ENCODE results near the gene KCNK7. TPM values are rescaled to one million over a fixed set of nuclear protein-coding genes. Genes with fewer than 3 reads are reported as not detected.

Gene KCNK7
- total RNA-seq, 1 donor from 2014 or later: 12.0 TPM

GRCh38 chr11:65586676-65587075 lies 8.9 kb downstream of the KCNK7 start:
- Histone ChIP-seq H3K9me3 (no peaks in the 10 kb centered on the region), H3K27ac (no peak overlapping the region), H3K27me3 (no peaks in the 10 kb centered on the region), H3K36me3 (peaks cover 0 to 24% of the 10 kb centered on the region in 2 donors), H3K4me3 (no peak overlapping the region), H3K4me1 (peaks cover 11% of the 10 kb centered on the region)
- intact Hi-C loops (cut with DNase I): no loop called here
- TF ChIP-seq POLR2AphosphoS5 (IDR thresholded peaks at IDR 0.05; ENCODE audit: insufficient read depth in 1 of 2, low read depth in 1 of 2): no peak
- TF ChIP-seq, protein P1, sequence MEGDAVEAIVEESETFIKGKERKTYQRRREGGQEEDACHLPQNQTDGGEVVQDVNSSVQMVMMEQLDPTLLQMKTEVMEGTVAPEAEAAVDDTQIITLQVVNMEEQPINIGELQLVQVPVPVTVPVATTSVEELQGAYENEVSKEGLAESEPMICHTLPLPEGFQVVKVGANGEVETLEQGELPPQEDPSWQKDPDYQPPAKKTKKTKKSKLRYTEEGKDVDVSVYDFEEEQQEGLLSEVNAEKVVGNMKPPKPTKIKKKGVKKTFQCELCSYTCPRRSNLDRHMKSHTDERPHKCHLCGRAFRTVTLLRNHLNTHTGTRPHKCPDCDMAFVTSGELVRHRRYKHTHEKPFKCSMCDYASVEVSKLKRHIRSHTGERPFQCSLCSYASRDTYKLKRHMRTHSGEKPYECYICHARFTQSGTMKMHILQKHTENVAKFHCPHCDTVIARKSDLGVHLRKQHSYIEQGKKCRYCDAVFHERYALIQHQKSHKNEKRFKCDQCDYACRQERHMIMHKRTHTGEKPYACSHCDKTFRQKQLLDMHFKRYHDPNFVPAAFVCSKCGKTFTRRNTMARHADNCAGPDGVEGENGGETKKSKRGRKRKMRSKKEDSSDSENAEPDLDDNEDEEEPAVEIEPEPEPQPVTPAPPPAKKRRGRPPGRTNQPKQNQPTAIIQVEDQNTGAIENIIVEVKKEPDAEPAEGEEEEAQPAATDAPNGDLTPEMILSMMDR (IDR thresholded peaks at IDR 0.05): no peak
- TF ChIP-seq POLR2A (IDR thresholded peaks at IDR 0.05): no peak
- DNase-seq (ENCODE audit: extremely low spot score in 2 of 2): no peak

GRCh38 chr11:65586247-65586630 lies 9.4 kb downstream of the KCNK7 start:
- peaks cover 11% of the 10 kb centered on the region for H3K4me1 ChIP-seq
- intact Hi-C loops (cut with DNase I): no loop called here
- no peak overlapping the region for H3K27ac ChIP-seq

GRCh38 chr11:65585396-65586246 lies 10.0 kb downstream of the KCNK7 start:
- intact Hi-C loops (cut with DNase I): no loop called here
- Histone ChIP-seq H3K4me3 (no peak overlapping the region), H3K27me3 (no peaks in the 10 kb centered on the region), H3K36me3 (peaks cover 3 to 29% of the 10 kb centered on the region in 2 donors), H3K27ac (no peak overlapping the region), H3K9me3 (no peaks in the 10 kb centered on the region), H3K4me1 (peaks cover 11% of the 10 kb centered on the region)
- TF ChIP-seq, protein P1 (IDR thresholded peaks at IDR 0.05): no peak
- no peak for TF ChIP-seq POLR2A (IDR thresholded peaks at IDR 0.05)
- TF ChIP-seq POLR2AphosphoS5 (IDR thresholded peaks at IDR 0.05; ENCODE audit: insufficient read depth in 1 of 2, low read depth in 1 of 2): no peak
- DNase-seq (ENCODE audit: extremely low spot score in 2 of 2): no peak

More at GRCh38 chr11:65586247-65586630, 9.4 kb downstream of the KCNK7 start:
- Histone ChIP-seq H3K36me3 (peaks cover 0 to 26% of the 10 kb centered on the region in 2 donors), H3K9me3 (no peaks in the 10 kb centered on the region), H3K27me3 (no peaks in the 10 kb centered on the region), H3K4me3 (no peak overlapping the region)
- no peak for DNase-seq (ENCODE audit: extremely low spot score in 2 of 2)
- no peak for TF ChIP-seq POLR2A (IDR thresholded peaks at IDR 0.05)
- TF ChIP-seq, protein P1 (IDR thresholded peaks at IDR 0.05): no peak
- TF ChIP-seq POLR2AphosphoS5 (IDR thresholded peaks at IDR 0.05; ENCODE audit: insufficient read depth in 1 of 2, low read depth in 1 of 2): no peak

DNA sequence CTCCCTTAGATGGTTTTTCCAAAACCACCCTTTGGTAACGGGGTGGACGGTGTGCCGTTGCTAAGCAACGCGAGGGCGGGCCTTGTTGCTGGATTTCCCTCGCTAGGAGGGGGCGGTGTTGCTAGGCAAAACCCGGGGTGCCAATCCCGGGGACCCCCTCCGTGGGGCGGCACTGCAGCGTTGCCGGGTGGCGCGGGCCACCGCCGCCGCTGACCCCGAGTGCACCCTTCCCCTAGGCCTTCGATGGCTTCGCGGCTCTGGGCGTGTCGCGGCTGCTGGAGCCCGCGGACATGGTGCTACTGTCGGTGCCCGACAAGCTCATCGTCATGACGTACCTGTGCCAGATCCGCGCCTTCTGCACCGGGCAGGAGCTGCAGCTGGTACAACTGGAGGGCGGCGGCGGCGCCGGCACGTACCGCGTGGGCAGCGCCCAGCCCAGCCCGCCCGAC lies 10.9 kb downstream of the KCNK7 start:
- H3K36me3 ChIP-seq: peaks cover 3 to 38% of the 10 kb centered on the region in 2 donors
- H3K4me1 ChIP-seq: peaks cover 11% of the 10 kb centered on the region
- DNase-seq (ENCODE audit: extremely low spot score in 2 of 2): no peak
- no peaks in the 10 kb centered on the region for H3K9me3 ChIP-seq
- no peak overlapping the region for H3K4me3 ChIP-seq
- H3K27me3 ChIP-seq: no peaks in the 10 kb centered on the region
- intact Hi-C loops (cut with DNase I): no loop called here
- H3K27ac ChIP-seq: no peak overlapping the region
- no peak for TF ChIP-seq POLR2A (IDR thresholded peaks at IDR 0.05)
- no peak for TF ChIP-seq POLR2AphosphoS5 (IDR thresholded peaks at IDR 0.05; ENCODE audit: insufficient read depth in 1 of 2, low read depth in 1 of 2)
- TF ChIP-seq, protein P1 (IDR thresholded peaks at IDR 0.05): no peak

- no peak for DNase-seq (ENCODE audit: extremely low spot score in 2 of 2)
- intact Hi-C loops (cut with DNase I): no loop called here
- no peaks in the 10 kb centered on the region for H3K9me3 ChIP-seq
- H3K27ac ChIP-seq: no peak overlapping the region
- H3K27me3 ChIP-seq: no peaks in the 10 kb centered on the region
- peaks cover 12% of the 10 kb centered on the region for H3K4me1 ChIP-seq
- no peak overlapping the region for H3K4me3 ChIP-seq
- TF ChIP-seq, protein P1 (IDR thresholded peaks at IDR 0.05): no peak
- no peak for TF ChIP-seq POLR2AphosphoS5 (IDR thresholded peaks at IDR 0.05; ENCODE audit: insufficient read depth in 1 of 2, low read depth in 1 of 2)
- peaks cover 3 to 43% of the 10 kb centered on the region in 2 donors for H3K36me3 ChIP-seq
These were observed 11.5 kb downstream of the KCNK7 start for GRCh38 chr11:65584106-65584505.
